Measurements from ENCODE around the gene SERPINE3. TPM values are rescaled to one million over a fixed set of nuclear protein-coding genes. Genes with fewer than 3 reads are reported as not detected.

SERPINE3 gene
- total and polyA plus RNA-seq, 2 of the 4 experiments (the other 2 are of a cell fraction): not detected

DNA sequence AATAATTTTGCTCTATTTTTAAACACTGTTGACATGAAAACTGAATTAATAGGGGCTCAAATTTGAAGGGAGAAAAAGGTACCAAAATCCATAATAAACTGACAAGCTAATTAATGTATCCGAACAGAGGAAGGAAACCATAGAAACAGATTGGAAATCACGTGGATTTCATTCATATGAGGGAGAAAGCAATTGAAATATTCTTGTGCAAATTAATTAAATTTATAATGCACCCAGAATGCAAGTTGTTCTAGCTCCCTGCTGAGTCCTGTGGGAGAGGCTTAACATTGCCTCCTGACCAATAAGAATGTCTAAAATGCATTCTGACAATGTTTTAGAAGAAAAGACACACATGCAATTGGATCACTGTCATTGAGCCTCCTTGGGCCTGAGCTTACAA, 17.7 kb upstream of the SERPINE3 start:
- Histone ChIP-seq H3K4ac (ENCODE audit: low read depth, low read length) (no peak overlapping the region), H3K4me1 (ENCODE audit: control insufficient read depth, insufficient read depth, low read length) (no peaks in the 10 kb centered on the region), H3K56ac (ENCODE audit: extremely low read depth, insufficient read depth, low read length) (no peak overlapping the region), H2AK9ac (replicated peaks; ENCODE audit: low read depth, low read length, poor library complexity) (no peak overlapping the region), H3K36me3 (ENCODE audit: control insufficient read depth, insufficient read depth, low read length) (no peaks in the 10 kb centered on the region), H3K4me3 (ENCODE audit: insufficient read depth, low read depth, low read length) (no peak overlapping the region), H3K79me1 (ENCODE audit: low read depth in 1 of 2, low read length in 2 of 2) (no peaks in the 10 kb centered on the region), H3K9ac (ENCODE audit: low read depth, low read length) (no peak overlapping the region), H3K27me3 (ENCODE audit: control insufficient read depth, insufficient read depth, low read length) (peaks cover 20% of the 10 kb centered on the region), H3K9me1 (ENCODE audit: insufficient read depth, low read length) (no peaks in the 10 kb centered on the region), H3K14ac (replicated peaks; ENCODE audit: low read depth, low read length) (no peak overlapping the region), H4K5ac (ENCODE audit: low read depth, low read length) (no peak overlapping the region), H3K9me3 (ENCODE audit: control insufficient read depth, insufficient read depth, low read length) (no peaks in the 10 kb centered on the region), H2BK15ac (ENCODE audit: low read depth, low read length) (no peak overlapping the region), H2BK5ac (ENCODE audit: low read depth, low read length, poor library complexity, severe bottlenecking) (no peak overlapping the region), H2BK120ac (ENCODE audit: low read depth, low read length) (no peak overlapping the region), H4K8ac (ENCODE audit: low read depth in 2 of 2, low read length in 2 of 2) (no peak overlapping the region), H3K18ac (ENCODE audit: low read depth, low read length) (no peak overlapping the region), H2BK20ac (ENCODE audit: low read depth, low read length) (no peak overlapping the region), H3K27ac (ENCODE audit: insufficient read depth, low read length) (no peak overlapping the region), H2AFZ (replicated peaks; ENCODE audit: low read length, poor library complexity) (no peak overlapping the region), H4K91ac (ENCODE audit: insufficient read depth, low read depth, low read length) (no peak overlapping the region), H4K20me1 (ENCODE audit: insufficient read depth, low read length) (no peaks in the 10 kb centered on the region), H2AK5ac (ENCODE audit: low read depth, low read length) (no peak overlapping the region), H3K4me2 (ENCODE audit: low read depth, low read length) (no peak overlapping the region), H3K23ac (ENCODE audit: low read depth, low read length) (no peak overlapping the region)
- intact Hi-C loops (cut with micrococcal nuclease) (no loop called here), in situ Hi-C loops (cut with MboI; ENCODE audit: low sequenced_read_pairs) (no loop called here), dilution Hi-C loops (cut with HindIII; ENCODE audit: low sequenced_read_pairs, unreplicated experiment) (no loop called here)
- TF ChIP-seq BHLHE40 (IDR thresholded peaks at IDR 0.05; ENCODE audit: low read depth, low read length): no peak
- TF ChIP-seq CEBPB (IDR thresholded peaks at IDR 0.05; ENCODE audit: low read depth, low read length): no peak
- no peak for TF ChIP-seq RAD21 (IDR thresholded peaks at IDR 0.05; ENCODE audit: low read length)
- TF ChIP-seq CHD1 (IDR thresholded peaks at IDR 0.05; ENCODE audit: low read depth, low read length): no peak
- TF ChIP-seq MXI1 (IDR thresholded peaks at IDR 0.05; ENCODE audit: borderline replicate concordance, low read depth, low read length): no peak
- no peak for TF ChIP-seq RFX5 (IDR thresholded peaks at IDR 0.05; ENCODE audit: low read depth, low read length)
- TF ChIP-seq, protein P1, sequence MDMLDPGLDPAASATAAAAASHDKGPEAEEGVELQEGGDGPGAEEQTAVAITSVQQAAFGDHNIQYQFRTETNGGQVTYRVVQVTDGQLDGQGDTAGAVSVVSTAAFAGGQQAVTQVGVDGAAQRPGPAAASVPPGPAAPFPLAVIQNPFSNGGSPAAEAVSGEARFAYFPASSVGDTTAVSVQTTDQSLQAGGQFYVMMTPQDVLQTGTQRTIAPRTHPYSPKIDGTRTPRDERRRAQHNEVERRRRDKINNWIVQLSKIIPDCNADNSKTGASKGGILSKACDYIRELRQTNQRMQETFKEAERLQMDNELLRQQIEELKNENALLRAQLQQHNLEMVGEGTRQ (IDR thresholded peaks at IDR 0.05; ENCODE audit: low read depth, low read length): no peak
- no peak for TF ChIP-seq SMC3 (IDR thresholded peaks at IDR 0.05; ENCODE audit: low read depth, low read length)
- TF ChIP-seq MAFK (IDR thresholded peaks at IDR 0.05; ENCODE audit: low read depth, low read length): no peak
- no peak for TF ChIP-seq FOS (IDR thresholded peaks at IDR 0.05; ENCODE audit: low read depth, low read length)
- TF ChIP-seq MAZ (IDR thresholded peaks at IDR 0.05; ENCODE audit: borderline replicate concordance, low read depth, low read length): no peak
- TF ChIP-seq POLR2A (IDR thresholded peaks at IDR 0.05; ENCODE audit: low read depth, low read length): no peak
- ChIA-PET CTCF (interaction anchor here (0.6 kb wide), 1 partner anchor 180 kb away, joined by 3 read pairs; no protein-coding TSS in a partner anchor), POLR2A (ENCODE audit: unreplicated experiment) (no interaction called here)
- no CpG with 5 or more reads among the region's 2 CpGs for WGBS, 2 experiments (ENCODE audit: extremely low coverage in 2 of 2, insufficient read length in 1 of 2)
- no peak for ATAC-seq (ENCODE audit: low read depth)
- BruUV-seq (replicated peaks): no TSS peak
- DNase-seq: no peak
